Mesothelial cell of epicardium (in vitro differentiated cells): ENCODE data around the gene SLC6A6. TPM values are rescaled to one million over a fixed set of nuclear protein-coding genes. Genes with fewer than 3 reads are reported as not detected.

Experiments used
- DNase-seq, 2 experiments: peaks; one replicate each; pipeline ENCODE4 v3.0.0; 2021; ENCODE audit warnings: low spot score in 2 of 2; ENCODE audit not compliant: unreplicated experiment in 2 of 2
- H3K27ac Mint-ChIP-seq: 2 replicates; pipeline ENCODE4 v1.8.0; 2021; ENCODE audit warnings: mixed read lengths
- H3K27me3 Mint-ChIP-seq: 2 replicates; pipeline ENCODE4 v1.8.0; 2021; ENCODE audit warnings: low read depth, mixed read lengths
- H3K36me3 Mint-ChIP-seq: 2 replicates; pipeline ENCODE4 v1.8.0; 2021; ENCODE audit warnings: mixed read lengths
- H3K4me1 Mint-ChIP-seq: 2 replicates; pipeline ENCODE4 v1.8.0; 2021; ENCODE audit warnings: mixed read lengths
- H3K4me3 Mint-ChIP-seq: 2 replicates; pipeline ENCODE4 v1.8.0; 2021; ENCODE audit warnings: mild to moderate bottlenecking, moderate library complexity, mixed read lengths
- H3K9me3 Mint-ChIP-seq: 2 replicates; pipeline ENCODE4 v1.8.0; 2021; ENCODE audit warnings: mixed read lengths
- CTCF ChIP-seq: fragments of 200-600 bp; sonication (generic); IDR thresholded peaks from one replicate; pipeline ENCODE4 v1.5.0; 2021; ENCODE audit warnings: antibody characterized with exemption; ENCODE audit not compliant: unreplicated experiment
- total RNA-seq: library from RNA; stranded (reverse); gene quantifications from 3 replicates; pipeline ENCODE4 v1.2.1, GENCODE V29; 2021

Gene SLC6A6
- total RNA-seq, 1 donor from 2014 or later: 21.2 TPM

GRCh38 chr3:14508966-14509795, 106.8 kb downstream of the SLC6A6 start:
- H3K27ac Mint-ChIP-seq: no peak overlapping the region
- no peaks in the 10 kb centered on the region for H3K36me3 Mint-ChIP-seq
- H3K27me3 Mint-ChIP-seq: peaks cover 5% of the 10 kb centered on the region
- no peaks in the 10 kb centered on the region for H3K9me3 Mint-ChIP-seq
- peak; percentile 72 to 86 for DNase-seq
- peak overlapping the region; percentile 22 for H3K4me3 Mint-ChIP-seq
- no peaks in the 10 kb centered on the region for H3K4me1 Mint-ChIP-seq
- peak; percentile 99 for TF ChIP-seq CTCF

- Mint-ChIP-seq H3K4me3 (no peak overlapping the region), H3K36me3 (no peaks in the 10 kb centered on the region), H3K27me3 (peaks cover 1% of the 10 kb centered on the region), H3K4me1 (no peaks in the 10 kb centered on the region), H3K27ac (no peak overlapping the region), H3K9me3 (peaks cover 2% of the 10 kb centered on the region)
- no peak for TF ChIP-seq CTCF
- no peak for DNase-seq
These were observed 107.3 kb downstream of the SLC6A6 start for GRCh38 chr3:14509796-14510100.

- H3K36me3 Mint-ChIP-seq: no peaks in the 10 kb centered on the region
These were observed 108.6 kb downstream of the SLC6A6 start for GRCh38 chr3:14510838-14511622.

GRCh38 chr3:14511623-14512280, 109.3 kb downstream of the SLC6A6 start:
- Mint-ChIP-seq H3K4me3 (no peak overlapping the region), H3K36me3 (no peaks in the 10 kb centered on the region), H3K27ac (no peak overlapping the region), H3K9me3 (peaks cover 6% of the 10 kb centered on the region), H3K4me1 (no peaks in the 10 kb centered on the region), H3K27me3 (peaks cover under 1% of the 10 kb centered on the region)
- TF ChIP-seq CTCF: no peak
- DNase-seq: no peak

More at GRCh38 chr3:14510838-14511622, 108.6 kb downstream of the SLC6A6 start:
- no peaks in the 10 kb centered on the region for H3K4me1 Mint-ChIP-seq
- no peaks in the 10 kb centered on the region for H3K27me3 Mint-ChIP-seq
- H3K27ac Mint-ChIP-seq: no peak overlapping the region
- TF ChIP-seq CTCF: no peak
- no peak for DNase-seq
- peaks cover 6% of the 10 kb centered on the region for H3K9me3 Mint-ChIP-seq
- H3K4me3 Mint-ChIP-seq: no peak overlapping the region

- TF ChIP-seq CTCF: no peak
- H3K4me1 Mint-ChIP-seq: no peaks in the 10 kb centered on the region
- DNase-seq: no peak
- no peak overlapping the region for H3K4me3 Mint-ChIP-seq
- H3K36me3 Mint-ChIP-seq: no peaks in the 10 kb centered on the region
- no peak overlapping the region for H3K27ac Mint-ChIP-seq
- peaks cover 6% of the 10 kb centered on the region for H3K9me3 Mint-ChIP-seq
- H3K27me3 Mint-ChIP-seq: peaks cover 3% of the 10 kb centered on the region
These were observed 110.0 kb downstream of the SLC6A6 start for GRCh38 chr3:14512281-14512941.
